Activated T-helper 1 cell treated with anti-CD3 and anti-CD28 coated beads, Interleukin-2, amount 50 U/mL, for 16 hours (primary cell): ENCODE results near the gene USP5.
A peak's percentile ranks its signal among the peaks of the same experiment; 100 is the strongest.
"Not testable (repeated sequence)": the region's sequence is repeated elsewhere in the genome, so short reads cannot be mapped to it uniquely, and the experiment has no call there.

ENCODE experiments used
- DNase-seq, 2 donors: peaks; one replicate each; pipeline ENCODE4 v3.0.0-alpha.2; 2020; ENCODE audit warnings: low read depth in 1 of 2, low spot score in 1 of 2

Gene USP5

GRCh38 chr12:6887460-6887859, 35.5 kb downstream of the USP5 start:
- no peak for DNase-seq

DNA sequence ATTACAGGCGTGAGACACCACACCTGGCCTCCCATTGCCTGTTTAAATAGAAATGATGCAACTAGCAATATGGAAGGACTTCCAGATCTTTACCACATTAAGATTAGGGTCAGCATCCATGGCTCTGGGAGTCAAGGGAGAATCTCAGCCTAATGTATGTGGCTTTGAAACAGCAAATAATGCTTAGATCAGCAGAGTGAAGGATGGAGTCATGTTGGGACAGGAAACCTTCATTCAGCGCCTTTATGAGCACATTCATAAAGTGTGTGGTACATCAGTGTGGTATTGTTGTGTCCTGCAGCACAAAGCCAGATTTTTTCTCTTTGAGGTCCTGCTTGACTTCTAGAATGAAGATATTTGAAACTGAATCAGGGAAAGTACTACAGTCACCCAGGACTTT, 36.4 kb downstream of the USP5 start:
- no peak for DNase-seq

DNA sequence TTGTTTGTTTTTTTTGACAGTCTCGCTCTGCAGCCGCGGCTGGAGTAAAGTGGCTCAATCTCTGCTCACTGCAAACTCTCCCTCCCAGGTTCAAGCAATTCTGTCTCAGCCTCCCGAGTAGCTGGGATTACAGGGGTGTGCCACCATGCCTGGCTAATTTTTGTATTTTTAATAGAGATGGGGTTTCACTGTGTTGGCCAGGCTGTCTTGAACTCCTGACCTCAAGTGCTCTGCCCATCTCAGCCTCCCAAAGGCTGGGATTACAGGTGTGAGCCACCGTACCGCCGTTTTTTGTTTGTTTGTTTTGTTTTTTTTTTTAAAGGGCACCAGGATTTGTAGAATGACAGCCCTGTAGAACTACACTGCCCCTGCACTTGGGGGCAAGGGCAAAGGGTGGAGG, 36.8 kb downstream of the USP5 start:
- DNase-seq, result not testable (repeated sequence)

GRCh38 chr12:6889775-6890573, 38.0 kb downstream of the USP5 start:
- not testable (repeated sequence) for DNase-seq

GRCh38 chr12:6890789-6891645, 39.1 kb downstream of the USP5 start:
- peak; percentile 98 to 99 for DNase-seq

- no peak for DNase-seq
Measured at GRCh38 chr12:6891646-6892001, 39.7 kb downstream of the USP5 start.

DNA sequence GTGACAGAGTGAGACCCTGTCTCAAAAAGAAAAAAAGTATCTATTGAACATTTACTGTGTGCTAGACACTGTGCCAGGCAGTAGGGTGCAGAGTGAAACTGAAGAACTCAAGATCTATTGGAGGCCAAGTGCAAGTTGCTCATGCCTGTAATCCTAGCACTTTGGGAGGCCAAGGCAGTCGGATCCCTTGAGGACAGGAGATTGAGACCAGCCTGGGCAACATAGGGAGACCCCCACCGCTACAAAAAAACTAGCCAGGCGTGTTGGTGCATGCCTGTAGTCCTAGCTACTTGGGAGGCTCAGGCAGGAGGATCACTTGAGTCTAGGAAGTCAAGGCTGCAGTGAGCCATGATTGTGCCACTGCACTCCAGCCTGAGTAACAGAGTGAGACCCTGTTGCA, 40.7 kb downstream of the USP5 start:
- not testable (repeated sequence) for DNase-seq

DNA sequence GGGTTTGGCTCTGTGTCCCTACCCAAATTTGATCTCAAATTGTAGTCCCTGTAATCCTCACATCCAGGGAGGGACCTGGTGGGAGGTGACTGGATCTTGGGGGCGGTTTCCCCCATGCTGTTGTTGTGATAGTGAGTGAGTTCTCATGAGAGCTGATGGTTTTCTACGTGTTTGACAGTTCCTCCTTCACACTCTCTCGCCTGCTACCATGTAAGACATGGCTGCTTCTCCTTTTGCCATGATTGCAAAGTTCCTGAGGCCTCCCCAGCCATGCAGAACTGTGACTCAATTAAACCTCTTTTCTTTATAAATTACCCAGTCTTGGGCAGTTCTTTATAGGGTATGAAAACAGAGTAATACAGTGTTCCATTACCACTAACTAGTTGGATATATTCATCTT, 42.4 kb downstream of the USP5 start:
- no peak for DNase-seq

DNA sequence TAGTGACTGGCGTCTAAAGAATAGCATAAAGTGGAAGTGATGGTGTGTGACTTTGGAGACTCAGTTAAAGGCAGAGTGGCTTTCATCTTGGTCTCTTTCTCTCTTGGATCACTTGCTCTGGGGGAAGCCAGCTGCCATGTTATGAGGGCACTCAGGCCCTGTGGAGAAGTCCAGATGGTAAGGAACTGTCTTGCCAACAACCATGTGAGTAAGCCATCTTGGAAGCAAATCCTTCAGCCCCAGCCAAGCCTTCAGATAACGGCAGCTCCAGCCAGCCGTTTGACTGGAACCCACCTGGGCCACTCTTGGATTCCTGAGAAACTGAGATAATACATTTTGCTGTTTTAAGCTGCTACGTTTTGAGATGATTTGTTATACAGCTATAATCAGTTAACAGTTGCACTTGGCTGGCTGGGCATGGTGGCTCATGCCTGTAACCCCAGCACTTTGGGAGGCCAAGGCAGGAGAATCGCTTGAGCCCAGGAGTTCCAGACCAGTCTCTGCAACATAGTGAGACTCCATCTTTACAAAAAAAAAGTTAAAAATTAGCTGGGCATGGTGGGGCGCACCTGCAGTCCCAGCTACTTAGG, 45.0 kb downstream of the USP5 start:
- DNase-seq, result no peak

GRCh38 chr12:6899427-6899826, 47.5 kb downstream of the USP5 start:
- no peak for DNase-seq

- DNase-seq, result no peak
Measured at GRCh38 chr12:6899837-6900519, 48.0 kb downstream of the USP5 start.

DNA sequence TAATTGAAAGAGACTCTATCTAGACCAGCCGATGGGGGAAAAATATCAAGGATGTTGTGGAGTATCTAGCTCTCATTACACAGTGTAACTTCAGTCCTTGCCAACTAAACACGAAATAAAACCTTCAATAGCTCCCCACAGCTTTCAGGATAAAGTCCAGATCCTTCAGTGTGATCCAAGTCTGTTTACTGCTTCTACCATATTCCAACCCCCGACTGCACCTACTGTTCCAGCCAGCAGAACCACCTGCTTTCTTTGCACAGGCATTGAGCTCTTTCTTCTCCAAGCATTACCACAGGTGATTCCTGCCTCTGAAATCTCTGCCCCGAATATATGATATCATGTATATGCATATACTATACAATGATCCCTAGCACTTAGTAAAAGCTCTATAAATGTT, 50.5 kb downstream of the USP5 start:
- DNase-seq, result no peak

DNA sequence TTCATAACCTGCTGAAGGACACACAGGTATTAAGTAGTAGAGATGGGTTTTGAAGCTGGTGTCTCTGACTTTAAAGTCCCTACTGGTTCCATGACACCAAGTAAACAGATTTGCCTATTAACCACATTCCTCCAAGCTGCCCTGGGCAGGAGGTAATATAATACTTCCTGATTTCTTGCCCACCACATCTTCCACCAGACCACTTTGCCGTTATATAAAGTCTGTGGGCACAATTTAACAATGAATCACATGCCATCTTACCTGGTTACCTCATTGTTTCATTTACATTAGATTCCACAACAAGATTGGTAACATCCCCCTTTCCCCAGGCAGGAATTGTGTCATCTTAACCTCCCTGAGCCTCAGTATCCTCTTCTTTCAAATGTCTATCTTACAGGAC, 51.8 kb downstream of the USP5 start:
- DNase-seq, result no peak

DNA sequence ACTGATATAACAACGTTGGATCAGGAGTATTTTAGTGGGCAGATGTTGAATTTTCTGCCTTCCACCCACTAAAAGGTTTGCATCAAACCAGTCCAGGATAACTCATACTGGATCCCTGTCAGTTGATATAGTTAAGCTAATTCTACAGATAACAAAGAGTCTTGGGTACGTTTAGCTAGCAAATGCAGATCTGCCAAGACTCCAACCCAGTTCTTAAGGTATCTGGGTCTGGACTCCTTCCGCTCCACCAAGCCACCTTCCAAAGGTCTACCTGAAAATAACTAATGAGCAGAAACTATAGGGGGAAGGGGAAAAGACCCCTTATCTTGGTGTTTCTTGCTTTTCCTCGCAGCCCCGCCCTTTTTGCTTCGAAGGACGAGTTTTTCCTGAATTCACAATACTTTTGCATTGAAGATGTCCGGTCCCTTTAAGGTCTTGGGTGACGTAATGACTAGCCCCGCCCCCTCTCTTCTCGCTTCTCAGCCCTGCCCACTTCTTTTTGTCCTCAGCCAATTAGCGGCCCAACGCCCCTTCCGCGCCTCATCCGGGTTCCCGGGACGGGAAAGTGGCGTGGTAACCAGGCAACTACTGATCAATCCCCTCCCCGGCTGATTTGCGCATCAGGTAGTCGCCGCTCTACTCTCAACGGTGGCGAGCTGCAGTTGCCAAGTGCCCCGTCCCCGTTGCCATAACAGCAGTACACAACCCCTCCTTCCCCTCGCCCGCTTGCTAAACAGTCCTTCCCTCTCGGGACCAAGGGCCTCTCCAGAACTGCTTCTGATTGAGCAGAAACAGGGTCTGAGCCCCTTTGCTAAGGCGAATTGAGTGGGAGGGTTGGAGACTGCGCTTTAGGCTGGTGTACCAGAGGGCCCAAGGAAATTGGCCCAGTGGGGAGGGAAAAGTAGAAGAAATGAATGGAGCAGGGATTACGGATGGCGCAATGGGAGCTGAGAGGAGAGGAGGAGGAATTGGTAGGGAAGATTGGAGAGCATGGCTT, 52.6 kb downstream of the USP5 start, which contains the start of gene LRRC23:
LRRC23 (plus strand) TSS at position 543 of the 997 bp plus-strand sequence. CDS start 812 bp downstream, outside the sequence.
- peak; percentile 93 to 95 for DNase-seq

GRCh38 chr12:6905414-6906040, 53.6 kb downstream of the USP5 start:
- no peak for DNase-seq

- not testable (repeated sequence) for DNase-seq
Measured at GRCh38 chr12:6908141-6908540, 56.2 kb downstream of the USP5 start.

DNA sequence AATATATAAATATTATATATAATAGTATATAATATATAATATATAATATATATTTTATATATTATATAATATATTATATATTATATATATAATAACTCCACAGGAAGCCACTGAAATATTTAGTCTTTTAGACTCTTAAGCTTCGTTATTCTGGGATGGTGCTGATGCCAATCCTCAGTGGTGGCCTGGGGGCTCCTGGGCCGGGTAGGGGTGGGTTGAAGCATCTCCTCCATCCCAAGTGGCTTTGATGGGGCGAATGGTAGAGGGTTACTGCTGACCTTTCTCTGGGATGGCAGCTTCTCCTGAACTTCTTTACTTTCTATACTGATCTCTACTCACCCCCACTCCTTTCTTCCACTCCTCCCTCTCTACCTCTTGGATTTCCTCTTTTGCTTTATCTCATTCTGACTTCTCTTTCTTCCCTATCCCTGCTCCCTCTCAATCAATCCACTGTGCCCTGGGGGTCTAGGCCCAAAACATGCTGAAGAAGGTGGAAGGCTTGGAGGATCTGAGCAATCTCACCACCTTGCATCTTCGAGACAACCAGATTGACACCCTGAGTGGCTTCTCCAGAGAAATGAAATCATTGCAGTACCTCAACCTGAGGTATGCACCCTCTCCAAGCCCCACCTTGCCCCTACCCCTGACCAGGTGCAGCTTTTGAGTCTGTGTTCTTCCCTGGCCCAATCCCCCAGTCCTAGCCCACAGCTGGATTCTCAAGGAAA, 57.6 kb downstream of the USP5 start:
- DNase-seq, result no peak

GRCh38 chr12:6912164-6912935, 60.4 kb downstream of the USP5 start:
- DNase-seq, result no peak
